HG02623 (cell line): ENCODE results near the gene PHF13.
"Not testable (repeated sequence)": the region's sequence is repeated elsewhere in the genome, so short reads cannot be mapped to it uniquely, and the experiment has no call there.

Experiments
- ATAC-seq: cut with Tn5 transposase; IDR thresholded peaks from one replicate; pipeline ENCODE4 v1.9.1; 2021; ENCODE audit warnings: moderate library complexity; ENCODE audit not compliant: unreplicated experiment

PHF13 gene

GRCh38 chr1:6627031-6627430 is 13.5 kb downstream of the PHF13 start:
- ATAC-seq, result no peak

GRCh38 chr1:6627841-6628545 is 14.5 kb downstream of the PHF13 start:
- ATAC-seq, result no peak

GRCh38 chr1:6628971-6629479 is 15.5 kb downstream of the PHF13 start:
- no peak for ATAC-seq

- ATAC-seq, result no peak
Measured at GRCh38 chr1:6630027-6630426, 16.5 kb downstream of the PHF13 start.

GRCh38 chr1:6631058-6631457 is 17.5 kb downstream of the PHF13 start:
- ATAC-seq, result no peak

- ATAC-seq, result no peak
Measured at GRCh38 chr1:6632588-6633514, 19.3 kb downstream of the PHF13 start.

GRCh38 chr1:6634371-6635052 is 21.0 kb downstream of the PHF13 start:
- ATAC-seq, result no peak

- ATAC-seq, result no peak
Measured at GRCh38 chr1:6635161-6635909, 21.8 kb downstream of the PHF13 start.

GRCh38 chr1:6635910-6636760 is 22.6 kb downstream of the PHF13 start:
- no peak for ATAC-seq

GRCh38 chr1:6636778-6637177 is 23.2 kb downstream of the PHF13 start:
- not testable (repeated sequence) for ATAC-seq

- ATAC-seq, result no peak
Measured at GRCh38 chr1:6637770-6638169, 24.2 kb downstream of the PHF13 start.

- ATAC-seq, result no peak
Measured at GRCh38 chr1:6638226-6638625, 24.7 kb downstream of the PHF13 start.

- not testable (repeated sequence) for ATAC-seq
Measured at GRCh38 chr1:6640867-6641266, 27.3 kb downstream of the PHF13 start.

GRCh38 chr1:6645018-6645417 is 31.5 kb downstream of the PHF13 start:
- no peak for ATAC-seq

- no peak for ATAC-seq
Measured at GRCh38 chr1:6646499-6647148, 33.1 kb downstream of the PHF13 start.

- ATAC-seq, result no peak
Measured at GRCh38 chr1:6648556-6648955, 35.0 kb downstream of the PHF13 start.

- no peak for ATAC-seq
Measured at GRCh38 chr1:6651909-6652308, 38.4 kb downstream of the PHF13 start.

- ATAC-seq, result no peak
Measured at GRCh38 chr1:6652986-6653385, 39.5 kb downstream of the PHF13 start.
